ENCODE results near the gene PROZ. TPM values are rescaled to one million over a fixed set of nuclear protein-coding genes. Genes with fewer than 3 reads are reported as not detected.

Gene PROZ
- total and polyA plus RNA-seq, 2 donors (not counting 1 experiment from before 2014, with no cell fraction given): not detected

DNA sequence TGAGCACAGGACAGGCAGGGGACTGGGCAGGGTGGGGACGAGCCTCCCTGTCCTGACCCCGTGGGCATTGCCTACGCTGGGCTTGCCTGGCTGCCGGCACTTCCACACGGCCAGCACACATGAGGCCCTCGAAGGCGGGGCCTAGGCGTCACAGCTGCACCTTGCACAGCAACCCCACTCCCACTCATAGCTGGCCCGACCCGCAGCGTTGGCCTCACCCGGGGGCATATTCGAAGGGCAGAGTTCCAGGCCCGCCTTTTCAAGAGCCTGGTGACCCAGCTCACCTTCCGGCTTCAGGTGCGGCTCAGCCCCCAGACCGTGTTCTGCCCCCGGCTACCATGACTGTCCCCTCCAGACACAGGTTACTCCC is 16.9 kb upstream of the PROZ start:
- Histone ChIP-seq H3K4me2 (ENCODE audit: extremely low read depth, insufficient read depth, low read length) (no peak overlapping the region), H4K20me1 (ENCODE audit: control insufficient read depth, extremely low read depth, insufficient read depth, low read length) (no peaks in the 10 kb centered on the region), H3K4me3 (replicated peaks in 1 of 4; ENCODE audit: control extremely low read depth in 1 of 4, insufficient read depth in 1 of 4, low read depth in 3 of 4, low read length in 4 of 4) (no peak overlapping the region), H3K9me3 (ENCODE audit: control insufficient read depth, insufficient read depth, low read depth, low read length) (no peaks in the 10 kb centered on the region), H3K36me3 (ENCODE audit: control insufficient read depth, insufficient read depth, low read length) (no peaks in the 10 kb centered on the region), H3K79me2 (ENCODE audit: control insufficient read depth, insufficient read depth, low read length) (no peaks in the 10 kb centered on the region), H2AFZ (ENCODE audit: low read length) (no peak overlapping the region), H3K9ac (ENCODE audit: insufficient read depth, low read length) (no peak overlapping the region), H3K27ac (ENCODE audit: insufficient read depth, low read length) (no peak overlapping the region), H3K27me3 (ENCODE audit: control insufficient read depth, insufficient read depth, low read length) (no peaks in the 10 kb centered on the region), H3K4me1 (ENCODE audit: control insufficient read depth, extremely low read depth, insufficient read depth, low read length) (no peaks in the 10 kb centered on the region)
- no peak for DNase-seq (ENCODE audit: low read depth in 2 of 2)
- TF ChIP-seq CTCF (conservative IDR thresholded peaks at IDR 0.05 in 1 of 2, IDR thresholded peaks at IDR 0.05 in 1 of 2; ENCODE audit: low read depth in 1 of 2, low read length in 2 of 2) (no peak), EZH2 (IDR thresholded peaks at IDR 0.05; ENCODE audit: low read length, missing control alignments) (no peak)

DNA sequence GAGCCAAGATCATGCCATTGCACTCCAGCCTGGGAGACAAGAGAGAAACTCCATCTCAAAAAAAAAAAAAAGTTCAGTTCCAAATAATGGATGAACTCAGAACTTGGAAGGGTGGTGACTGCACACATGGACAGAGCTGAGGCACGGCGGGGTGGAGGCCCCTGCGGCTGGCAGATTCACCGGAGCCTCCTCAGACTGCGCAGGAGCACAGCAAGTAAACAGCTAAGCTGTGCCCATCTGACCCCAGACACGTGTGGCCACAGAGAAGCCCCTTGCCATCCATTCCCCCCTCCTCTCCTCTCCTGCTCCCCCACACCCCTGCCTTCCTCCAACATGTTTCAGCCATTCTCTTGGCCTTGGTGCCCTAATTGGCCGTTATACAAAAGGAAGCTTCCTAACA is 15.6 kb upstream of the PROZ start:
- Histone ChIP-seq H3K27ac (ENCODE audit: insufficient read depth, low read length) (no peak overlapping the region), H3K4me2 (ENCODE audit: extremely low read depth, insufficient read depth, low read length) (no peak overlapping the region), H2AFZ (ENCODE audit: low read length) (no peak overlapping the region), H3K9me3 (ENCODE audit: control insufficient read depth, insufficient read depth, low read depth, low read length) (no peaks in the 10 kb centered on the region), H4K20me1 (ENCODE audit: control insufficient read depth, extremely low read depth, insufficient read depth, low read length) (no peaks in the 10 kb centered on the region), H3K36me3 (ENCODE audit: control insufficient read depth, insufficient read depth, low read length) (no peaks in the 10 kb centered on the region), H3K9ac (ENCODE audit: insufficient read depth, low read length) (no peak overlapping the region), H3K4me1 (ENCODE audit: control insufficient read depth, extremely low read depth, insufficient read depth, low read length) (no peaks in the 10 kb centered on the region), H3K27me3 (ENCODE audit: control insufficient read depth, insufficient read depth, low read length) (no peaks in the 10 kb centered on the region), H3K79me2 (ENCODE audit: control insufficient read depth, insufficient read depth, low read length) (no peaks in the 10 kb centered on the region), H3K4me3 (replicated peaks in 1 of 4; ENCODE audit: control extremely low read depth in 1 of 4, insufficient read depth in 1 of 4, low read depth in 3 of 4, low read length in 4 of 4) (no peak overlapping the region)
- TF ChIP-seq CTCF (conservative IDR thresholded peaks at IDR 0.05 in 1 of 2, IDR thresholded peaks at IDR 0.05 in 1 of 2; ENCODE audit: low read depth in 1 of 2, low read length in 2 of 2): no peak
- TF ChIP-seq EZH2 (IDR thresholded peaks at IDR 0.05; ENCODE audit: low read length, missing control alignments): no peak
- no peak for DNase-seq (ENCODE audit: low read depth in 2 of 2)

DNA sequence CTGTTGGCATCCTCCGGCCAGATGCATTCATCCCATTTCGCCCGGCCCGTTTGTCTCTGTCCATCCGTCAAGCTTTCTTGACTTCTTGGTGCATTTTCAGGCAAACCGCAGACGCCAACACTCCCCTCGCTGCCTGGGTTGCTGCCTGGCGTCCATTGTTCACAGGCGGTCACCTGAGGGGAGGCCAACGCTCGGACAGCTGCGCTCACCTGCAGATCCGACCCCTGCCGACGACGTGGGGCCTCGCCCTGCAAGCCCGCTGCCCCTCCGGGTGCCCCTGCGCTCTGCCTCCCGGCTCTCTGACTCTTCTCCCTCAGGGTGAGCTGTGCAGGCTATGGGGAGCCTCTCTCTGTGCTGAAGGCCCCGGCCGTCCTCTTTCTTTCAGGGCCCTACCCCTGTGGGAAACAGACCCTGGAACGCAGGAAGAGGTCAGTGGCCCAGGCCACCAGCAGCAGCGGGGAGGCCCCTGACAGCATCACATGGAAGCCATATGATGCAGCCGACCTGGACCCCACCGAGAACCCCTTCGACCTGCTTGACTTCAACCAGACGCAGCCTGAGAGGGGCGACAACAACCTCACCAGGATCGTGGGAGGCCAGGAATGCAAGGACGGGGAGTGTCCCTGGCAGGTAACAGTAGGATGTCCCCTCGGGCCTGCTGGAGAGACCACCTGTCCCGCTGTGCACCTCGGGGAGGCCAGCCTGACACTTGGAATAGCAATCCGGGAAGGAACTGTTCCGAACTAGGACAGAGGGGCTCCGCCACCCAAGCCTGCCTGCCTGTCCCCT is 14.8 kb upstream of the PROZ start:
- no peak overlapping the region for H3K27ac ChIP-seq (ENCODE audit: insufficient read depth, low read length)
- DNase-seq (ENCODE audit: low read depth in 2 of 2): no peak
- H3K9me3 ChIP-seq (ENCODE audit: control insufficient read depth, insufficient read depth, low read depth, low read length): no peaks in the 10 kb centered on the region
- no peak overlapping the region for H2AFZ ChIP-seq (ENCODE audit: low read length)
- H3K9ac ChIP-seq (ENCODE audit: insufficient read depth, low read length): no peak overlapping the region
- no peak overlapping the region for H3K4me2 ChIP-seq (ENCODE audit: extremely low read depth, insufficient read depth, low read length)
- no peaks in the 10 kb centered on the region for H3K36me3 ChIP-seq (ENCODE audit: control insufficient read depth, insufficient read depth, low read length)
- H3K4me3 ChIP-seq (replicated peaks in 1 of 4; ENCODE audit: control extremely low read depth in 1 of 4, insufficient read depth in 1 of 4, low read depth in 3 of 4, low read length in 4 of 4): no peak overlapping the region
- no peaks in the 10 kb centered on the region for H3K27me3 ChIP-seq (ENCODE audit: control insufficient read depth, insufficient read depth, low read length)
- no peaks in the 10 kb centered on the region for H4K20me1 ChIP-seq (ENCODE audit: control insufficient read depth, extremely low read depth, insufficient read depth, low read length)
- TF ChIP-seq CTCF (conservative IDR thresholded peaks at IDR 0.05 in 1 of 2, IDR thresholded peaks at IDR 0.05 in 1 of 2; ENCODE audit: low read depth in 1 of 2, low read length in 2 of 2) (no peak), EZH2 (IDR thresholded peaks at IDR 0.05; ENCODE audit: low read length, missing control alignments) (no peak)
- H3K4me1 ChIP-seq (ENCODE audit: control insufficient read depth, extremely low read depth, insufficient read depth, low read length): no peaks in the 10 kb centered on the region
- H3K79me2 ChIP-seq (ENCODE audit: control insufficient read depth, insufficient read depth, low read length): no peaks in the 10 kb centered on the region
